Limb (tissue), 2 donors: ENCODE data around the gene USP9Y.
A peak's percentile ranks its signal among the peaks of the same experiment; 100 is the strongest.
"Not testable (repeated sequence)": the region's sequence is repeated elsewhere in the genome, so short reads cannot be mapped to it uniquely, and the experiment has no call there.

ENCODE experiments used
- DNase-seq, 2 donors: peaks; one replicate each; pipeline ENCODE4 v3.0.0-alpha.2; 2016; ENCODE audit errors: extremely low spot score in 2 of 2

The USP9Y gene

DNA sequence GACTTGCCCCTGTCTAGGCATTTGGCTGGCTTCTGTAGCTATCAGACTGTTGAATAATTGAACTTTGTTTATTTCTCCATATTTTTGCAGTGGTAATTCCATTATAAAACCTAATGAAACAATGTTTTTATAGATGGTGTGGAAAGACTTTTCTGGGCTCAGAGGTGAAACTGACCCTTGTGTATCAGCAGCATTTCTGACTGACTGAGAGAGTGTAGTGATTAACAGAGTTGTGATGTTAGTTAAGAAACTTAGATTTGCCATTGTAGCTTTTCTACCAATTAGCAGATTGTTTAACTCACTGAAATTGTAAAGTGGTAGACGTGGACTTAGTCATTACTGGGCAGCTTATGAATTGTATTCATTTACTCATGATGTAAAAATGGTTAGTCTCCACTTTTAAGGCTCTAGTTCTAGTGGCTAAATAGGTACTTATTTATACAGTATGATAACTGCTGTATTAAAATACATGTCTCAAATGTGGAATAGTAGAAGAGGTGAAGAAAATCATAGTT is at the start of gene USP9Y:
Gene USP9Y, plus strand, starts transcription at position 51 of the 515 bp plus-strand sequence. CDS start 8,217 bp downstream, outside the sequence.
- DNase-seq, result no peak

GRCh38 chrY:12651621-12652036 is 49.4 kb upstream of the USP9Y start:
- DNase-seq, result no peak

DNA sequence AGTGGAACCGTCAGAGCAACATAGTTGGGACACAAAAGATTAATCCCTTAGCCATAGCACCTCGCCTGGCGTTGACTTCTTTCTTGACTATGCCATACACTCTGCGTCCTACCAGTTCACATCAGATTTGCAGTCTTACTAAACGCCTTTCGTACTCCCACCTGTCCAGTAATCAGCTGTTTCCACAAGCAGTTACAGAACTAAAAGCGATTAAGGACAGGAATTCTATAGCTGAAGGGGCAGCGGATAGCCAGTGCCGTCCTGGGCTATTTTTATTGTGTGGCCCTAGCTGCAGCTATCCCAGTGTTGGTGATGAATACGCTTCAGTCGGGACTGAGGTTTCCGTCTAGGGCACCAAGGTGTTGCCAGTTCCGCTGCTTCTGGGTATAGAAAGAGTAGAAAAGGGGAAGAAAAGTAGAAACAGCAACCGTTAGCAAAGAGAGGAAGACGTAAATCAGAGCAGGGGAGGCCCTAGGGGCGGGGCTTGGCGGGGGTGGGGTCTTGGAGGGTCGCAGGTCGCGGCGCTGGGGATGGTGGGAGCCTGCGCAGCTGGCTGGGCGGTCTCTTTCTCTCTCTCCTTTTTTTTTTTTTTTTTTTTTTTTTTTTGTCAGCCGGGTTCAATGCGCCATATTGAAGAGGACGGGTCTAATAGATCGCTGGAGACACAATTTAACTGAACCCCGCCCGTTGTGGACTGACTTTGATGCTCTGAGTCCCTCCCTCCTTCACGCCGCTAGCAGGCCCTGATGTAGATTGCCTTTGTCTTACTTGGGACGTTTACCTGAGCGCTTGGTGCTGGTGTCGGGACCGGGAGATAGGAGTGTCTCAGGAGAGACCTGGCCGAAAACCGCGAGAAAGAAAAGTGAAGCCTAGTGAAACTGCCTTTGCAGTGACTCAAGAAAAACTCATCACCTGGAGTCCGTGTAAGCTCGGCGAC is 39.0 kb upstream of the USP9Y start:
- peak; percentile 70 to 87 for DNase-seq

DNA sequence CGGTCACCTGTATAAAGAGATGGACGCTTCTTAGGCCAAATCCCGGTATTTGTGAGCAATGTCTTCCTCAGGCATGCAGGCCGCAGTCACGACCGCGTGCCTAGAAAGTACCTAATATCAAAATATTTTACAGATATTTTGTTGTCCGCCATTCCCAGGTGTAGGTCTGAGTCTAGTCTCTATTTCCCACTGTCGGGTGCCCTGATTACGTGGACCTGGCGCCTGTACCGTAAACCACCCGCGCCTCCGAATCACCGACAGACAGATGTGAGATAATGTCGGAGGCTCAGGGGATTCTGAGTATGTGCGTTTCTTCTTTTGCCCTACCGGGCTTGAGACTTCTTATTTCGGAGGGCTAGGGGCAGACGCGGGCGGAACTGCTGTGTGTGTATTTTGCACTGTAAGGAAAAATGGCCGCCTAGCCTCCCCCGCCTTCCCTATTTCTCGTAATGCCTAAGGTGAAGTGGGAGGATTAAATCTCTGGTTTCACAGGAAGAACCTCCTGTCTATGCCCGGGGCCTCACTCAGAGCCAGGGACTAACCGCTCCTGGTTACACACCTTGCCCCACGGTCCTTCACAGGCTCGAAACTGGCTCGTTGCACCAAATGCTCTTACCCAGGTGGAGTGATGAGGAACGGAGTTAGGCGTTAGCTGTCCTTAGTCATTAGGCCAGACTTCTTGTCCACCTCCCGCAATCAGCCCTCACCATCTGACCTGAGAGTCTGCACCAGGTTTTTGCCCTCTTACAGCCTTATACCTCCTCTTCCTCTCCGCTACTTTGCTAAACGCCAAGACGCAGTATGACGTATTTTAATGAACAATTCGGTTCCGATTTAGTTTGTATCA is 38.1 kb upstream of the USP9Y start:
- peak; percentile 22 to 60 for DNase-seq

DNA sequence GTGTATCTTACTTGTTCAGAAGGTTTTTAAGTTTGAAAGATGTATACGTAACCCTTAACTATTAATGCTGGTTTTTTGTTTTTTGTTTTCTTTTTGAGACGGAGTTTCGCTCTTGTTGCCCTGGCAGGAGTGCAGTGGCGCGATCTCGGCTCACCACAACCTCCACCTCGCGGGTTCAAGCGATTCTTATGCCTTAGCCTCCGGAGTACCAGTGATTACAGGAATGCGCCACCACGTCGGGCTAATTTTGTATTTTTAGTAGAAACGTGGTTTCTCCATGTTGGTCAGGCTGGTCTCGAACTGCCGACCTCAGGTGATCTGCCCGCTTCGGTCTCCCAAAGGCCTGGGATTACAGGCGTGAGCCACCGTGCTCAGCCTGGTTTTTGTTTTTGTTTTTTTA is 37.2 kb upstream of the USP9Y start:
- not testable (repeated sequence) for DNase-seq

DNA sequence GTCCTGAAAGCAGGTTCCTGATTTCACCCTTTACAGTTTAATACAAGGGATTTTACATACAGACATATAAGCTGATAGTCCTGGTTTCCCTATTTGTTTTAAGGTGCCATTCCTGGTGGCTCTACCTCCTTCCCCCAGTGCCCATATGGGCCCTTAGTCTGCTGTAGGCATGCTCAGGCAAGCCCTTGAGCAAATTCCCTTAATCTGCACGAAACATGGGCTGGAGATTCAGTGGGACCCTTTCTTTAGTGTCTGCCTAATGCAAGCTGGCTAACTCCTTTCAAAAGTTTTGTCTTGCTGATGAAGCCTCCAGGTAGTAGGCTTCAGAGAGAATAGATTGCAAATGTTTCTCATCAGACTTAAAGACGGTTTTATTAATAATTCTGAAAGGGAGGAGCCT is 22.9 kb upstream of the USP9Y start:
- no peak for DNase-seq

GRCh38 chrY:12681535-12681934 is 19.5 kb upstream of the USP9Y start:
- no peak for DNase-seq

- no peak for DNase-seq
These were observed 12.7 kb upstream of the USP9Y start for GRCh38 chrY:12688337-12688736.

DNA sequence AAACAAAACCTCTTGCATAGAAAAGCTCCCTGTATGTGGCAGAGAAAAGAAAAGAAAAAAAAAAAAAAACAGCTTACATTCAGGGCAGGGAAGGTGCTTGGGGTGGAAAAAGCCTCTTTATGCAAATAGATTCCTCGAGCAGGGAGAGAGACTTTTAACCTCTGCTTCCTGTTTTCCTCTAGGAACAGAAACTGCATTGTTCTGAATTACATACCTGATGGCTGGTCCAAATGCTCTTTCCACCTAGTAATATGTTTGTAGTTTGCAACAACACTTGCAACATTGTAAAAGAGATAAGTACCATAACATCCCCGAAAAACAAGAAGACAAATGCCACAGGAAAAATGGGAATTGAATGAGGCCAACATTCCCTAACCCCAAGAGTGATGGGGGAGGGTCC is 944 bp upstream of the USP9Y start:
- DNase-seq, result no peak

DNA sequence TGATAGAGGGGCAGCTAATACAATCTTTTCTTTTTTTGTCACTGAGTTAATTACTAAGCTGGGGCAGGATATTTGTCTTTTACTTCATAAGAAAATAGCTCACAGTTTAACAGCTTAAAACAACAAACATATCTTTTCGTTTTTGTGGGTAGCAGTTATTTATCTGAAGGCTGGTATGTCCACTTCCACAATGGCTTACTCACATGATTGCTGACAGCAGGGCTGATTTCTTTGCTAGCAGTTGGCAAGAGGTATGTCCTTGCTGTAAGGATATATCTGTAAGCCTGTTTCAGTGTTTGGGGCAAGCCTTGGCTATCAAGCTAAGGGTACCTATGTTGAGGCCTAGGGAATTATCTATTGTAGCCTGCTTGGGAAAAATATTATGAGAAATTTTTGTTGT is 1.1 kb downstream of the USP9Y start:
- DNase-seq, result no peak

DNA sequence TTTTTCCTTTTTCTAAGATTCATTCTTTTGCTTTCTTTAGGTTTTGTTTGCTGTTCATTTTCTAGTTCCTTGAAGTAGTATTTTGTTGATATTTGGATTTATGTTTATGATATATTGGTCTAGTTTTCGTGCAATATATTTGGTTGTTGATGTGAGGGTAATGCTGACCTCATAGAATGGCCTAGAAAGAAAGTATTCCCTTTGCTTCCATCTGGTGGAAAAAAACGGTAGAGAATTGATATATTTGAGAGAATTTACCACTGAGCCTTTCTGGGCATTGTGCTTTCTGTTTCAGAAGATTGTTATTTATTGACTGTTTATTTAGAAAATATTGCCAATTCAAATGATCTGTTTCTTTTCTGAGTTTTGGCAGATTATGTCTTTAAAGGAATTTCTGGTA is 9.4 kb downstream of the USP9Y start:
- no peak for DNase-seq

GRCh38 chrY:12715376-12715775 is 14.3 kb downstream of the USP9Y start:
- DNase-seq, result no peak

GRCh38 chrY:12729746-12730145 is 28.7 kb downstream of the USP9Y start:
- no peak for DNase-seq

DNA sequence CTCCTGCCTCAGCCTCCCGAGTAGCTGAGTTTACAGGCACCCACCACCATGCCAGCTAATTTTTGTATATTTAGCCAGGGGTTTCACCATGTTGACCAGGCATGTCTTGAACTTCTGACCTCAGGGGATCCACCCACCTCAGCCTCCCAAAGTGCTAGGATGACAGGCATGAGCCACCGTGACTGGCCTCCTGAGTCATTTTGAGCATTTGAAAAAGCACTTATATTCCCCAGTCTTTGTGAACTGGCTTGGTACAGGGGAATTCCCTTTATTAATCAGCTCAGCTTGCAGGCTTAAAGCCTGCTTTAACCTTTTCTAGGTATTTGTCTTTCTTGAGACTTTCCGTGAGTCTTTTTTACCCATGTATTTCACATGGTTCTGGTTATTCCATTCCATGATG is 32.6 kb downstream of the USP9Y start:
- no peak for DNase-seq

GRCh38 chrY:12734051-12734450 is 33.0 kb downstream of the USP9Y start:
- DNase-seq, result no peak

DNA sequence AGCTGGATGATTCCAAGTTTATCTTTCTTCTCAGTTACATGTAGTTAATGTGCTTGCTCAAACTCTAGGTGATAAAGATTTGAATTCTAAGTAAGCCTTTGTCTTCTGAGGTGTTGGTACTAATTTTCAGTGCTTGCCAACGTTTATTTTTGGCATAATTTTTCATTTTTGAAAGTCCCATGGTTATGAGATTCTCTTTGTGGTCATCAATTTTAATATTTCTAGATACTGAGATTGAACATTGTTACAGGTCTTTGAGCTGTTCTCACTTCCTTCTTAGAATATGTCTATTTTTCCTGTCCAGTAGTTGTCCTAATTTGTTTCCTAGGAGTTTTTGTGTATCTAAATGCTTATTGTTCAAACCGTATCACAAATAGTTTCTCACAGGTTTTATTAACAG is 40.4 kb downstream of the USP9Y start:
- DNase-seq, result no peak

- DNase-seq, result no peak
These were observed 41.7 kb downstream of the USP9Y start for GRCh38 chrY:12742725-12743124.

DNA sequence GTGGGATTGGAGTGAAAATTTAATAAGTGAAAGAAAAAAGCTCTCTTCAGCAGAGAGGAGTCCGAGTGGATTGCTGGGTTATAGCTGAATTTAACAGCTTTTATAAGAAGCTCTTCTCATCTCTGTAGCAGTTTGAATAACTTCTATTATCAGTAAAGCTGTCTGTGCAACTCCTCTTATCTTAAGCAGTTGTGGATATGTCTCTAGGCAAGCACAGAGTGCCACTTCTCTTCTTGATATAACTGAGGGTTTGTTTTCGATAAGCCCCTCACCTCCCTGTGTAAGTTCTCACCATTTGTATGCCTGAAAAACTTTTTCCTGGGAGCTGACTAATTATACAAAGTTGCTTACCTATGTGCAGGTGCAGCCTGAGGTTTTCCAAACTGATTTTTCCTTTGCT is 43.1 kb downstream of the USP9Y start:
- no peak for DNase-seq

DNA sequence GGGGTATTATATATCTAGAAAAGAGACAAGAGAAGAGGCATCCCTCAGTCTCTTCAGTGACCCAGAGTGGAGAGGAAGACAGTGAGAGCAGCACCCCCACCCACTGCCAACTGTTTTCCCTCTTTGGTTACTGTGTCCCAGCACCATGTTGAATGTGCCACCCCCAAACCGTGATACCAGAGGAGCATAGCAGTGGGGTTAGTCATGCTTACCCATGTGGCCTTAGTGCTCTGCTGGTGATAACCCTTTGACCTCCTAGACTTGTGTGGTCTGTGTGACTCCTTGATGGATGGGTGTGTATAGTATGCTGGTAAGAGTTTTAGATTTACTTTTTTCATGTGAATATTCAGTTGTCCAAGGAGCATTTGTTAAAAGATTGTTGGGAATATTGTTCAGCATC is 48.3 kb downstream of the USP9Y start:
- no peak for DNase-seq

DNA sequence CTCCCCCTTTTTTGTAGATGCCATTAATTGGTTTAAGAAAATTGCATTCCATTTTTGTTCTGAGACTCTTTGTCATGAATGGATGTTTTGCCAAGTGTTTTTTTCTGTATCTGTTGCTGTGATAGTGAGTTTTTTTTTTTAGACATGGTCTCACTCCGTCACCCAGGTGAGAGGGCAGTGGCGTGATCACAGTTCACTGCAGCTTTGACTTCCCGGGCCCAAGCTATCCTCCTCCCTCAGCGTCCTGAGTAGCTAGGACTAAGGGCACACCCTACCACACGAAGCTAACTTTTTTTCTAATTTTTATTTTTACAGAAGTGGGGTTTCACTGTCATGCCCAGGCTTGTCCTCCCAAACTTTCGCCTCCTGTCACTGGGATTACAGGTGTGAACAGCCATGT is 51.8 kb downstream of the USP9Y start:
- DNase-seq, result no peak

GRCh38 chrY:12756021-12756420 is 55.0 kb downstream of the USP9Y start:
- DNase-seq, result no peak

DNA sequence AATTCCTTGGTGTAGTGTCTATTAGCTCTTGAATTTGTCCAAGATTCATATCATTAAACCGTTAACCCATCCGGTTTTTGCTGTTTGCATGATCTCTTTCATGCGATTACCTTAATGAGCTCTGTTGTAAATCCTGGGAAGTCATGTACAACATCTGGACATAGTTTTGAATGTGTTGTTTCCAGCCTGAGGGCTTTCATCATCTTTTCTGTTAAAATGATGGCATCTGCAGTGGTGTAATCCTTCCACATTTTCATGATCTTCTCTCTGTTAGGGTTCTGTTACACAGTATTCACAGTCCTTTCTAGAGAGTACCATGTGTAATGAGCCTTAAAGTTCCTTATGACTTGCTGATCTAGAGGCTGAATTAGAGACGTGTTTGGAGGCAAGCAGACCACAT is 64.9 kb downstream of the USP9Y start:
- DNase-seq, result no peak
